ENCODE measurements around the gene AOAH.

GRCh38 chr7:36765605-36766004, 41.3 kb upstream of the AOAH start:
- TF ChIP-seq CTCF (conservative IDR thresholded peaks at IDR 0.05; ENCODE audit: low read length) (no peak), EZH2phosphoT487 (IDR thresholded peaks at IDR 0.05; ENCODE audit: borderline replicate concordance) (no peak)

Measured in Loucy (cell line).